BLaER1 treated with 17β-estradiol and CSF1 and Interleukin-3, amounts not matched to agents 10 nM and 100 nM (cell line): ENCODE results near the gene DLL4.
A peak's percentile ranks its signal among the peaks of the same experiment; 100 is the strongest.

ENCODE experiments used
- H3K27ac ChIP-seq, 11 experiments: shearing (Covaris generic); formaldehyde crosslinking; 2 replicates each; pipeline ENCODE4 v1.8.1; 2022
- H3K27me3 ChIP-seq, 11 experiments: shearing (Covaris generic); formaldehyde crosslinking; 2 replicates each; pipeline ENCODE4 v1.8.1; 2022
- H3K36me3 ChIP-seq, 11 experiments: shearing (Covaris generic); formaldehyde crosslinking; 2 replicates each; pipeline ENCODE4 v1.8.1; 2022
- H3K4me1 ChIP-seq, 10 experiments: shearing (Covaris generic); formaldehyde crosslinking; 2 replicates each; pipeline ENCODE4 v1.8.1; 2022
- H3K4me2 ChIP-seq, 11 experiments: shearing (Covaris generic); formaldehyde crosslinking; 2 replicates each; pipeline ENCODE4 v1.8.1; 2022
- H3K4me3 ChIP-seq, 10 experiments: shearing (Covaris generic); formaldehyde crosslinking; 2 replicates each; pipeline ENCODE4 v1.8.1; 2022
- H3K9ac ChIP-seq, 11 experiments: shearing (Covaris generic); formaldehyde crosslinking; 2 replicates each; pipeline ENCODE4 v1.8.1; 2022
- H3K9me3 ChIP-seq, 11 experiments: shearing (Covaris generic); formaldehyde crosslinking; replicated peaks in 1 of 11; 2 replicates each; pipeline ENCODE4 v1.8.1; 2022
- H4K20me1 ChIP-seq, 11 experiments: shearing (Covaris generic); formaldehyde crosslinking; 2 replicates each; pipeline ENCODE4 v1.8.1; 2022
- Cebpa-rat ChIP-seq, 11 experiments: shearing (Covaris generic); IDR thresholded peaks; 2 replicates each; pipeline ENCODE4 v1.8.1; 2022

Gene DLL4

GRCh38 chr15:40928821-40929659, at the start of gene DLL4:
TSS of gene DLL4 (plus strand) at chr15:40929340. CDS start at chr15:40929669, 329 bp downstream.
- TF ChIP-seq Cebpa-rat (IDR thresholded peaks at IDR 0.05): no peak
- Histone ChIP-seq H3K9me3 (no peaks in the 10 kb centered on the region), H3K4me1 (peaks cover 73 to 92% (median 86%) of the 10 kb centered on the region in 10 experiments), H4K20me1 (peaks cover 0 to 72% (median 30%) of the 10 kb centered on the region in 11 experiments; a peak in 15 of 22 replicates), H3K9ac (peak within 1 kb of the TSS in 10 of 11 experiments; percentile 49 to 68 (median 62); a peak in 20 of 22 replicates), H3K4me3 (peak within 1 kb of the TSS; percentile 53 to 74 (median 61)), H3K27me3 (peaks cover 88 to 97% (median 93%) of the 10 kb centered on the region in 11 experiments), H3K27ac (no peak within 1 kb of the TSS), H3K36me3 (no peaks in the 10 kb centered on the region), H3K4me2 (peak within 1 kb of the TSS; percentile 90 to 100 (median 99))

DNA sequence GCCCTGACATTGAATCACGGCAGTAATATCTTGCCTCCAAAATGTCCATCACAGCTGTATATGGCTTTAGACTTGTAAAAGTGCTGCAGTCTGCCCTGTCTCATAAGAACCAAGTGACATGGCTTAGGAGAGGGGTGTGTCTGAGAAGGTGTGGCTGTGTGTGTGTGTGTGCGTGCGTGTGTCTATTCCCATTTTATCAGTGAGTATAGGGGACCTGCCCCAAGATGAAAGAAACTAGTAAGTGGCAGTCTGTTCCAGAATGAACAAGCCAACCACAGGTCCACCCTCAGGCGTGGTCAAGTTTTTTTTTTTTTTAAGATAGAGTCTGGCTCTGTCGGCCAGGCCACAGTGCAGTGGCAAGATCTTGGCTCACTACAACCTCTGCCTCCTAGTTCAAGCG, 49.5 kb upstream of the DLL4 start:
- Histone ChIP-seq H3K9me3 (peaks cover 0 to 13% (median 10%) of the 10 kb centered on the region in 11 experiments; a peak in 17 of 22 replicates), H3K4me3 (no peak overlapping the region), H3K27me3 (no peaks in the 10 kb centered on the region), H3K36me3 (no peaks in the 10 kb centered on the region), H3K4me2 (no peak overlapping the region), H4K20me1 (no peaks in the 10 kb centered on the region), H3K27ac (no peak overlapping the region), H3K4me1 (peaks cover 0 to 28% (median 23%) of the 10 kb centered on the region in 10 experiments; a peak in 19 of 20 replicates), H3K9ac (no peak overlapping the region)
- TF ChIP-seq Cebpa-rat (IDR thresholded peaks at IDR 0.05): no peak

DNA sequence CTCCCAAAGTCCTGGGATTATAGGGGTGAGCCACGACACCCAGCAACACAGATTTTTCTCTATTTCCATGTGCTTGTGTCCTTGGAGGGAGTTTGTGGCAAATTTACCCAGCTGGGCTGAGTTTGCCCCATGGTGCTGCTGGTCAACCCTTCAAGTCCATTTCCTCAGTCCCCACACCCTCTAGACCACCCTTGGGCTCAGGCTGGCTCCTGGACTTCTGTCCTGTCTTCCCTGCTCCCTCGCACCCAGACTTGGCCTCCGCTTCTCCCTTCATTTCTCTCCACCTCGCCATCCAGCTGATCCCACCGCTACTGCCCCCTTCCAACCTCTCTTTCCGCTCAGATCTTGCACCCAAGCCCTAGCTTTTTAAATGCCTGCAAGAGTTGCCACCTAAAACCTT, 47.8 kb upstream of the DLL4 start:
- no peak for TF ChIP-seq Cebpa-rat (IDR thresholded peaks at IDR 0.05)
- Histone ChIP-seq H3K27ac (no peak overlapping the region), H3K4me3 (no peak overlapping the region), H4K20me1 (no peaks in the 10 kb centered on the region), H3K9ac (no peak overlapping the region), H3K27me3 (no peaks in the 10 kb centered on the region), H3K4me2 (no peak overlapping the region), H3K4me1 (peaks cover 0 to 19% (median 18%) of the 10 kb centered on the region in 10 experiments; a peak in 18 of 20 replicates), H3K36me3 (no peaks in the 10 kb centered on the region), H3K9me3 (peaks cover 0 to 13% (median 10%) of the 10 kb centered on the region in 11 experiments; a peak in 17 of 22 replicates)

DNA sequence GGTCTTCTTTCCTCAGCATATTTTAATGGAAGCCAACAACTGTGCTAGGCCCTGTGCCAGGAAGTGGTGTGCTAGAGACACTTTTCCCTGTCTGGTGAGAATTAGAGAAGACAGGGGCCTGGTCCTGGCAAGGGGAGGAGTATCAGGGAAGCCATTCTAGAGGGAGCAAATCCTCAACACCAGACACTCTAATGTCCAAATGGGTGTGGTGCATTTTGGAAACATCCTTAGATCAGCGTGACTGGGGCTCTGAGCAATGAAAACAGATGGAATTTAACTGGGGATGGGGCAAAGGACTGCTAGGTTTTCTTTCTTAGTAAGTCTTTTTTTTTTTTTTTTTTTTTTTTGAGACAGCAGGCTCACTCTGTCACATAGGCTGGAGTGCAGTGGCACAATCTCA, 42.6 kb upstream of the DLL4 start:
- TF ChIP-seq Cebpa-rat (IDR thresholded peaks at IDR 0.05): no peak
- no peaks in the 10 kb centered on the region for H3K36me3 ChIP-seq

DNA sequence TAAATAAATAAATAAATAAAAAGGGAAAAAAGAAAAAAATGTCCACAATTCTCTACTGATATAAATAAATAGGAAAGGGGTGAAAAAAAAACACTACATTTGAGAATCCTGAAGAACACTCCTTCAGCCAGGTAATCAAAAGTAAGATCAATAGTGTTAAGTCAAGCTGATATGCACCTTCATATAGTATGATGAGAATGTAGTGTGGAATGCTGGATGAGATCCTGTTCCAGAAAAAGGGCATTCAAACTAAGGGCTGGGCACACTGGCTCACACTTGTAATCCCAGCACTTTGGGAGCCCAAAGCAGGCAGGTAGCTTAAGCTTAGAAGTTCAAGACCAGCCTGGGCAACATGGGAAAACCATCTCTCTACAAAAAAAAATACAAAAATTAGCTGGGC, 40.0 kb upstream of the DLL4 start:
- H3K4me1 ChIP-seq: peaks cover 18 to 40% (median 37%) of the 10 kb centered on the region in 10 experiments
- no peaks in the 10 kb centered on the region for H3K27me3 ChIP-seq
- H4K20me1 ChIP-seq: no peaks in the 10 kb centered on the region
- no peak overlapping the region for H3K9ac ChIP-seq
- no peaks in the 10 kb centered on the region for H3K36me3 ChIP-seq
- no peak overlapping the region for H3K4me3 ChIP-seq
- H3K4me2 ChIP-seq: no peak overlapping the region
- TF ChIP-seq Cebpa-rat (IDR thresholded peaks at IDR 0.05): no peak
- H3K9me3 ChIP-seq: no peaks in the 10 kb centered on the region
- no peak overlapping the region for H3K27ac ChIP-seq

More for the DNA sequence above, 42.6 kb upstream of the DLL4 start:
- no peak overlapping the region for H3K9ac ChIP-seq
- peaks cover 2 to 19% (median 18%) of the 10 kb centered on the region in 10 experiments; a peak in 18 of 20 replicates for H3K4me1 ChIP-seq
- no peak overlapping the region for H3K4me2 ChIP-seq
- H4K20me1 ChIP-seq: no peaks in the 10 kb centered on the region
- H3K27me3 ChIP-seq: no peaks in the 10 kb centered on the region
- no peak overlapping the region for H3K4me3 ChIP-seq
- no peak overlapping the region for H3K27ac ChIP-seq
- peaks cover 0 to 13% (median 10%) of the 10 kb centered on the region in 11 experiments; a peak in 17 of 22 replicates for H3K9me3 ChIP-seq

DNA sequence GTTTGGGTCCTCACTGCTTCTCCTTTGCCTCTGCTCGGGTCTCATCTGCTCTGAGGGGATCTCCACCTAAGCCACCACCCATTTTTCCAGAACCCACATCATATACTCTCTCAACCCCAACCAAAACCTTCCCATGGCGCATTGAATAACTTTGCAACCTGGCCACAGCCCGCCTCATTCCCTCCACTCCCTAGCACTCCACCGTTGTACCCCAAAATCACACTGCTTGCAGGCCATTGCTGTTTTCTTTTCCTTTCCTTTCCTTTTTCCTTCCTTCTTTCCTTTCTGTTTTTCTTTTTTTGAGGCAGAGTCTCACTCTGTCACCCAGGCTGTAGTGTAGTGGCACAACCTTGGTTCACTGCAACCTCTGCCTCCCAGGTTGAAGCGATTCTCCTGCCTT, 38.0 kb upstream of the DLL4 start:
- Histone ChIP-seq H3K36me3 (peaks cover 4 to 8% (median 5%) of the 10 kb centered on the region in 11 experiments; a peak in 21 of 22 replicates), H4K20me1 (peaks cover 0 to 13% (median 10%) of the 10 kb centered on the region in 11 experiments; a peak in 14 of 22 replicates), H3K4me2 (peak overlapping the region in 4 of 11 experiments; percentile 7 to 19 (median 11); a peak in 3 of 22 replicates), H3K9me3 (no peaks in the 10 kb centered on the region), H3K27me3 (no peaks in the 10 kb centered on the region), H3K4me3 (no peak overlapping the region), H3K27ac (no peak overlapping the region; a peak in 1 of 22 replicates), H3K4me1 (peaks cover 28 to 38% (median 35%) of the 10 kb centered on the region in 10 experiments), H3K9ac (no peak overlapping the region)
- TF ChIP-seq Cebpa-rat (IDR thresholded peaks at IDR 0.05): no peak

GRCh38 chr15:40891810-40892446, 37.2 kb upstream of the DLL4 start:
- H3K27me3 ChIP-seq: no peaks in the 10 kb centered on the region
- peaks cover 0 to 21% (median 11%) of the 10 kb centered on the region in 11 experiments; a peak in 14 of 22 replicates for H4K20me1 ChIP-seq
- no peak overlapping the region for H3K4me3 ChIP-seq
- no peak for TF ChIP-seq Cebpa-rat (IDR thresholded peaks at IDR 0.05)
- no peaks in the 10 kb centered on the region for H3K9me3 ChIP-seq
- H3K36me3 ChIP-seq: peaks cover 12 to 16% (median 13%) of the 10 kb centered on the region in 11 experiments; a peak in 21 of 22 replicates
- no peak overlapping the region for H3K9ac ChIP-seq
- peak overlapping the region in 2 of 11 experiments; percentile 62 to 89; a peak in 3 of 22 replicates for H3K27ac ChIP-seq
- peaks cover 35 to 45% (median 42%) of the 10 kb centered on the region in 10 experiments for H3K4me1 ChIP-seq
- H3K4me2 ChIP-seq: peak overlapping the region in 8 of 11 experiments; percentile 7 to 99 (median 38); a peak in 9 of 22 replicates

- Histone ChIP-seq H3K4me3 (no peak overlapping the region), H4K20me1 (peaks cover 0 to 27% (median 11%) of the 10 kb centered on the region in 11 experiments; a peak in 14 of 22 replicates), H3K9me3 (no peaks in the 10 kb centered on the region), H3K4me2 (peak overlapping the region; percentile 86 to 99 (median 96); a peak in 21 of 22 replicates), H3K36me3 (peaks cover 16 to 22% (median 19%) of the 10 kb centered on the region in 11 experiments; a peak in 21 of 22 replicates), H3K4me1 (peaks cover 35 to 50% (median 43%) of the 10 kb centered on the region in 10 experiments), H3K27ac (peak overlapping the region in 7 of 11 experiments; percentile 3 to 89 (median 62); a peak in 8 of 22 replicates), H3K9ac (peak overlapping the region in 8 of 11 experiments; percentile 88 to 94 (median 90); a peak in 10 of 22 replicates), H3K27me3 (no peaks in the 10 kb centered on the region)
- no peak for TF ChIP-seq Cebpa-rat (IDR thresholded peaks at IDR 0.05)
Measured at GRCh38 chr15:40892447-40893012, 36.6 kb upstream of the DLL4 start.
